Neuronal stem cell (in vitro differentiated cells): ENCODE data around the gene LPP.

ENCODE experiments used
- DNase-seq: peaks from one replicate; pipeline ENCODE4 v3.0.0-alpha.2; 2013; ENCODE audit warnings: low spot score
- H2AFZ ChIP-seq: one replicate; pipeline ENCODE4 v1.6.1; 2013; ENCODE audit warnings: mild to moderate bottlenecking, low read length, inconsistent platforms
- H2AK5ac ChIP-seq: 2 replicates; pipeline ENCODE4 v1.6.1; 2013; ENCODE audit warnings: low read depth, mild to moderate bottlenecking, inconsistent platforms, low read length, moderate library complexity, mixed read lengths
- H2BK120ac ChIP-seq: 2 replicates; pipeline ENCODE4 v1.6.1; 2013; ENCODE audit warnings: low read depth, mild to moderate bottlenecking, inconsistent platforms, low read length, moderate library complexity, mixed read lengths
- H2BK12ac ChIP-seq: one replicate; pipeline ENCODE4 v1.6.1; 2013; ENCODE audit warnings: low read length, inconsistent platforms
- H2BK15ac ChIP-seq: 2 replicates; pipeline ENCODE4 v1.6.1; 2013; ENCODE audit warnings: mild to moderate bottlenecking, low read length, inconsistent platforms, mixed read lengths
- H2BK5ac ChIP-seq: one replicate; pipeline ENCODE4 v1.6.1; 2013; ENCODE audit warnings: inconsistent platforms, mild to moderate bottlenecking, low read length, moderate library complexity
- H3K14ac ChIP-seq: one replicate; pipeline ENCODE4 v1.6.1; 2013; ENCODE audit warnings: low read length, inconsistent platforms
- H3K18ac ChIP-seq: 2 replicates; pipeline ENCODE4 v1.6.1; 2013; ENCODE audit warnings: low read length, inconsistent platforms
- H3K23ac ChIP-seq: 2 replicates; pipeline ENCODE4 v1.6.1; 2013; ENCODE audit warnings: low read depth, mild to moderate bottlenecking, mixed read lengths, low read length, inconsistent platforms; ENCODE audit not compliant: poor library complexity
- H3K27ac ChIP-seq: replicated peaks from 3 replicates; pipeline ENCODE4 v1.5.1; 2013; ENCODE audit warnings: low read length, inconsistent platforms
- H3K27me3 ChIP-seq, 3 experiments: 2 replicates each; pipeline ENCODE4 v1.6.1; 2013; ENCODE audit warnings: low read length in 3 of 3, mild to moderate bottlenecking in 2 of 3, inconsistent platforms in 1 of 3, low read depth in 1 of 3, mixed read lengths in 1 of 3, moderate library complexity in 1 of 3; ENCODE audit not compliant: control insufficient read depth in 3 of 3, insufficient read depth in 3 of 3
- H3K36me3 ChIP-seq, 2 donors: replicated peaks in 1 of 2; 2 replicates each; pipeline ENCODE4 v1.6.1; 2013; ENCODE audit warnings: low read length in 2 of 2; ENCODE audit not compliant: control insufficient read depth in 2 of 2, insufficient read depth in 2 of 2
- H3K4ac ChIP-seq: 2 replicates; pipeline ENCODE4 v1.6.1; 2013; ENCODE audit warnings: inconsistent platforms, mild to moderate bottlenecking, low read length, moderate library complexity
- H3K4me1 ChIP-seq, 2 donors: 1 replicate in 1 of 2; 2 replicates in 1 of 2; pipeline ENCODE4 v1.6.1; 2013; ENCODE audit warnings: low read length in 2 of 2, low read depth in 1 of 2; ENCODE audit not compliant: control insufficient read depth in 2 of 2, insufficient read depth in 1 of 2
- H3K4me2 ChIP-seq: one replicate; pipeline ENCODE4 v1.6.1; 2013; ENCODE audit warnings: mild to moderate bottlenecking, low read length, inconsistent platforms; ENCODE audit not compliant: insufficient read depth, poor library complexity, severe bottlenecking
- H3K4me3 ChIP-seq, 2 donors: 2 replicates each; pipeline ENCODE4 v1.5.1; 2013; ENCODE audit warnings: low read length in 2 of 2, mild to moderate bottlenecking in 2 of 2, inconsistent platforms in 1 of 2, moderate library complexity in 1 of 2
- H3K79me1 ChIP-seq: one replicate; pipeline ENCODE4 v1.6.1; 2013; ENCODE audit warnings: low read depth, mild to moderate bottlenecking, inconsistent platforms, low read length, moderate library complexity
- H3K9ac ChIP-seq: one replicate; pipeline ENCODE4 v1.6.1; 2013; ENCODE audit warnings: mild to moderate bottlenecking, low read depth, low read length, inconsistent platforms; ENCODE audit not compliant: poor library complexity
- H3K9me3 ChIP-seq, 2 donors: replicated peaks in 1 of 2; 2 replicates each; pipeline versions ENCODE3 to v1.6.1; 2013; ENCODE audit warnings: low read length in 2 of 2, mild to moderate bottlenecking in 2 of 2, inconsistent platforms in 1 of 2, low read depth in 1 of 2, mixed read lengths in 1 of 2, moderate library complexity in 1 of 2; ENCODE audit not compliant: control insufficient read depth in 2 of 2, insufficient read depth in 1 of 2
- H4K8ac ChIP-seq: one replicate; pipeline ENCODE4 v1.6.1; 2013; ENCODE audit warnings: low read depth, mild to moderate bottlenecking, inconsistent platforms, low read length, moderate library complexity
- H4K91ac ChIP-seq: one replicate; pipeline ENCODE4 v1.6.1; 2013; ENCODE audit warnings: low read length, low read depth, mild to moderate bottlenecking, inconsistent platforms; ENCODE audit not compliant: poor library complexity
- WGBS, 2 donors: extraction: QIAGEN DNeasy Blood & Tissue Kit; methylation state at CpG; one replicate each; pipeline ENCODE4 v1.1.7; 2013; ENCODE audit warnings: missing lambda C conversion rate in 2 of 2, mixed read lengths in 1 of 2; ENCODE audit not compliant: insufficient read length in 2 of 2, insufficient replicate concordance in 1 of 2; ENCODE audit errors: extremely low coverage in 2 of 2; 5-methylcytosine and 5-hydroxymethylcytosine counted together

LPP gene

DNA sequence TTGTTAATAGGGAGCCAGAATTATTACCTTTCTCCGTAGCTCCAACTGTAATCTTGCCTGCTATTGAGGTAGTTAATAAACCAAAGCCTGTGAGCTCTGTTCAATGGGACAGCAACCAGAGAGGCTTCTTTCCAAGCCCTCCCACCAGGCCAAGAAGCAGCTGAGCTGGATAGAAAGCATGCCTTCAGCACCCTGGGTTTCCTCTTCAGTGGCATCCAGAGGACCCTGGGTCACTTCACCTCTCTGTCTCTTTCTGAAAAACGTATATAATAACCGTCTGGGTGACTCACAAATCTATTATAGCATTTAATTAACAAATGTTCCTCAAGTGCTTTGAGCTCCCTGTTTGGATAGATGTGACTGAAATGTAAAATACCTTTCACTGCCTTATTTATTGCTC lies 420.0 kb downstream of the LPP start:
- no peak overlapping the region for H3K4me2 ChIP-seq
- H3K18ac ChIP-seq = no peak overlapping the region
- no peak overlapping the region for H2BK5ac ChIP-seq
- H3K79me1 ChIP-seq = no peaks in the 10 kb centered on the region
- no peaks in the 10 kb centered on the region for H3K36me3 ChIP-seq
- H2BK12ac ChIP-seq = no peak overlapping the region
- no peak overlapping the region for H4K8ac ChIP-seq
- H3K9ac ChIP-seq = no peak overlapping the region
- DNase-seq = no peak
- no CpG with 5 or more reads among the region's 3 CpGs for WGBS, 2 donors
- no peak overlapping the region for H4K91ac ChIP-seq
- H2BK120ac ChIP-seq = no peak overlapping the region
- no peak overlapping the region for H3K14ac ChIP-seq
- H3K27me3 ChIP-seq = no peaks in the 10 kb centered on the region
- H3K27ac ChIP-seq = no peak overlapping the region
- peaks cover 0 to 6% of the 10 kb centered on the region in 2 donors for H3K4me1 ChIP-seq
- H2AK5ac ChIP-seq = no peak overlapping the region
- H3K9me3 ChIP-seq = no peaks in the 10 kb centered on the region
- no peak overlapping the region for H3K4me3 ChIP-seq
- H2AFZ ChIP-seq = no peak overlapping the region
- no peak overlapping the region for H2BK15ac ChIP-seq
- no peak overlapping the region for H3K4ac ChIP-seq
- H3K23ac ChIP-seq = no peak overlapping the region

- H2BK15ac ChIP-seq = no peak overlapping the region
- H2AFZ ChIP-seq = no peak overlapping the region
- H3K27ac ChIP-seq = no peak overlapping the region
- H3K4me2 ChIP-seq = no peak overlapping the region
- H4K91ac ChIP-seq = no peak overlapping the region
- no peak overlapping the region for H3K14ac ChIP-seq
- no peak overlapping the region for H2BK120ac ChIP-seq
- no peaks in the 10 kb centered on the region for H3K9me3 ChIP-seq
- no CpG with 5 or more reads among the region's 5 CpGs for WGBS, 2 donors
- no peak overlapping the region for H3K9ac ChIP-seq
- no peak for DNase-seq
- H3K4me3 ChIP-seq = no peak overlapping the region
- peaks cover 0 to 6% of the 10 kb centered on the region in 2 donors for H3K4me1 ChIP-seq
- H3K79me1 ChIP-seq = no peaks in the 10 kb centered on the region
- no peak overlapping the region for H3K18ac ChIP-seq
- no peak overlapping the region for H4K8ac ChIP-seq
- no peak overlapping the region for H3K23ac ChIP-seq
- H2BK12ac ChIP-seq = no peak overlapping the region
- no peaks in the 10 kb centered on the region for H3K27me3 ChIP-seq
- no peak overlapping the region for H2AK5ac ChIP-seq
- no peak overlapping the region for H2BK5ac ChIP-seq
- H3K4ac ChIP-seq = no peak overlapping the region
- no peaks in the 10 kb centered on the region for H3K36me3 ChIP-seq
Measured at GRCh38 chr3:188574885-188575284, 420.9 kb downstream of the LPP start.

DNA sequence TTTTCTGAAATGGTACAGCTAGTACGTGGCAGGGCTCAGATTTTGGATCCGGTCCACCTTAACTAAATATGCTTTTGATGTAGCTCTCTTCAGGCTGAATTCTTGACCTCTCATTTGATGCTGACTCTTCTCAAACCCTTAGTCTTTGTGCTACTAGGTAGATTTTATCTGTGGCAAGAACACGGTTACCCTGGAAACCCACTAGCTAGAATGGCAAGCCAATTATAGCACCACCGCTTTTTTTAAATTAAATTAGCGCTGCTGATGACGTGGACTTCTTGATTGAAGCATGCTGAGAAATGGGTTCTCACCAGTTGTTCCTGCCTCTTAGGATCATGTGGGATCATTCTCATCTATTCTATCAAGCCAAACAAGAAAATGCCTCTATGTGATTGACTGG lies 421.5 kb downstream of the LPP start:
- WGBS, 2 donors = no CpG with 5 or more reads among the region's 6 CpGs

DNA sequence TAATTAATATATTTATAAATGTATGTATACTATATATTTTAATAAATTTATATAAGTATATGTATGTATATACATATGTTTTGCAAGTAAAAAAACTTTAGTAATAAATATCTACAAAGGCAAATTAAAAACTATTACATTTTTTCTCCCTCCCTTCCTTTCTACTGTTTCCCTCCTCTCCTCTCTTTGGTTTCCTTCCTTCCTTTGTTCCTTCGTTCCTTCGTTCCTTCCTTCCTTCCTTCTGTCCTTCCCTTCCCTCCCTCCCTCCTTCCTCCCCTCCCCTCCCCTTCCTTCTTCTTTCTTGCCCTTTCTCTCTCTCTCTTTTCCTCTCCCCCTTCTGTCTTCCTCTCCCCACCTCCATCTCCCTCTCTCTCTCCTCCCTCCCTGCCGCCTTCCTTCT lies 423.6 kb downstream of the LPP start:
- Histone ChIP-seq H3K27me3 (no peaks in the 10 kb centered on the region), H3K4me1 (peaks cover 0 to 3% of the 10 kb centered on the region in 2 donors), H2BK5ac (no peak overlapping the region), H2AFZ (no peak overlapping the region), H2BK15ac (no peak overlapping the region), H4K91ac (no peak overlapping the region), H3K18ac (no peak overlapping the region), H2BK120ac (no peak overlapping the region), H3K23ac (no peak overlapping the region), H2AK5ac (no peak overlapping the region), H3K27ac (no peak overlapping the region), H3K9ac (no peak overlapping the region), H3K36me3 (no peaks in the 10 kb centered on the region), H4K8ac (no peak overlapping the region), H3K14ac (no peak overlapping the region), H3K4me3 (no peak overlapping the region), H2BK12ac (no peak overlapping the region), H3K4me2 (no peak overlapping the region), H3K4ac (no peak overlapping the region), H3K9me3 (no peaks in the 10 kb centered on the region), H3K79me1 (no peaks in the 10 kb centered on the region)
- no peak for DNase-seq
- no CpG with 5 or more reads among the region's 3 CpGs for WGBS, 2 donors

More for the DNA sequence above, 421.5 kb downstream of the LPP start:
- H4K91ac ChIP-seq = no peak overlapping the region
- H3K27ac ChIP-seq = no peak overlapping the region
- no peak overlapping the region for H3K9ac ChIP-seq
- no peak overlapping the region for H3K4me3 ChIP-seq
- no peak overlapping the region for H3K18ac ChIP-seq
- no peak overlapping the region for H3K23ac ChIP-seq
- no peaks in the 10 kb centered on the region for H3K27me3 ChIP-seq
- H2BK12ac ChIP-seq = no peak overlapping the region
- no peaks in the 10 kb centered on the region for H3K9me3 ChIP-seq
- no peak overlapping the region for H2BK5ac ChIP-seq
- H3K4ac ChIP-seq = no peak overlapping the region
- H2BK120ac ChIP-seq = no peak overlapping the region
- H3K4me2 ChIP-seq = no peak overlapping the region
- no peak overlapping the region for H4K8ac ChIP-seq
- H3K14ac ChIP-seq = no peak overlapping the region
- no peak overlapping the region for H2AK5ac ChIP-seq
- H3K79me1 ChIP-seq = no peaks in the 10 kb centered on the region
- no peak for DNase-seq
- H2BK15ac ChIP-seq = no peak overlapping the region
- H3K4me1 ChIP-seq = peaks cover 0 to 3% of the 10 kb centered on the region in 2 donors
- H2AFZ ChIP-seq = no peak overlapping the region
- no peaks in the 10 kb centered on the region for H3K36me3 ChIP-seq
